ENCODE data around the gene PPP6R3.

DNA sequence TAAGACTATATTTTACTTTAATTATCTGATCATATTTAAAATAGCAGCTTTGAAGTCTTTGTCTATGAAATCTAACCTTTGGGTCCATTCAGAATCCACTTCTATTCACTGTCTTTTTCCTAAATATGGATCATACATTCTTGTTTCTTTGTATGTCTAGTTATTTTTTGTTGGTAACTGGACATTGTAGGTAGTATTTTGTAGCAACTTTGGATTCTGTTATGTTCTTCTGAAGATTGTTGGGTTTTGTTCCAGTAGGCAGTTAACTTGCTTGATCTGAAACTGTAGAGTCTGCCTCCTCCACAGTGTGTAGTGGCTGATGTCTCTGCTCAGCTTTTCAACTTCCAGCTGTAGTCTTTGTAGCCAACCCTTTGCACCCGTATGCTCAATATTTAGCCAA is 186.3 kb downstream of the PPP6R3 start:
- TF ChIP-seq CTCF (IDR thresholded peaks at IDR 0.05): no peak
- no peak for TF ChIP-seq POLR2A (IDR thresholded peaks at IDR 0.05)

Data from vagina (tissue), 2 donors.